Upper lobe of right lung (tissue), 1 donor: ENCODE results near the gene INPP1. TPM values are rescaled to one million over a fixed set of nuclear protein-coding genes. Genes with fewer than 3 reads are reported as not detected.

Experiments used
- ATAC-seq: fragments of 200-7000 bp; cut with Tn5 transposase; one replicate; pipeline ENCODE4 v1.9.1; 2020; ENCODE audit warnings: mild to moderate bottlenecking, moderate library complexity
- DNase-seq: peaks from one replicate; pipeline ENCODE4 v3.0.0-alpha.2; 2020
- H3K27ac ChIP-seq: fragments of 200-600 bp; one replicate; pipeline ENCODE4 v1.8.0; 2022
- H3K27me3 ChIP-seq: fragments of 200-600 bp; one replicate; pipeline ENCODE4 v1.8.0; 2022; ENCODE audit warnings: mild to moderate bottlenecking
- H3K36me3 ChIP-seq: fragments of 200-600 bp; one replicate; pipeline ENCODE4 v1.8.0; 2022
- H3K4me1 ChIP-seq: fragments of 200-600 bp; one replicate; pipeline ENCODE4 v1.8.0; 2022
- H3K4me3 ChIP-seq: fragments of 200-600 bp; one replicate; pipeline ENCODE4 v1.8.0; 2022; ENCODE audit warnings: mild to moderate bottlenecking
- H3K9me3 ChIP-seq: fragments of 200-600 bp; one replicate; pipeline ENCODE4 v1.8.0; 2022
- CTCF ChIP-seq: fragments of 200-600 bp; IDR thresholded peaks from one replicate; pipeline ENCODE4 v1.8.0; 2022; ENCODE audit warnings: antibody characterized with exemption
- intact Hi-C: fragments of 100-400 bp; cut with DNase I; formaldehyde crosslinking; loops from one replicate; pipeline ENCODE4 v1.11.0; 2022
- total RNA-seq: library from RNA; stranded (reverse); fragmentation: NEBNext Ultra II Directional; extraction: Animal tissue kit (Norgen Biotek cat#: 25700); gene quantifications from one replicate; pipeline ENCODE4 v1.2.1, GENCODE V29; 2021
- donor health status: DM: no; HTN: yes; CAD: no; lungs with severe emphysema.

Gene INPP1
- total RNA-seq, 1 donor from 2014 or later = 38.1 TPM

- Histone ChIP-seq H3K27me3 (no peaks in the 10 kb centered on the region), H3K9me3 (no peaks in the 10 kb centered on the region), H3K36me3 (no peaks in the 10 kb centered on the region), H3K27ac (peak overlapping the region; percentile 88), H3K4me1 (peaks cover 10% of the 10 kb centered on the region), H3K4me3 (no peak overlapping the region)
- TF ChIP-seq CTCF = no peak
- ATAC-seq (no peak), DNase-seq (no peak)
- intact Hi-C loops = no loop called here
Observed at GRCh38 chr2:190342611-190343010, 778 bp upstream of the INPP1 start.

GRCh38 chr2:190343089-190343535, 277 bp upstream of the INPP1 start:
- intact Hi-C loops = no loop called here
- Histone ChIP-seq H3K27me3 (no peaks in the 10 kb centered on the region), H3K4me3 (peak overlapping the region; percentile 73), H3K4me1 (peaks cover 10% of the 10 kb centered on the region), H3K9me3 (no peaks in the 10 kb centered on the region), H3K27ac (peak overlapping the region; percentile 88), H3K36me3 (no peaks in the 10 kb centered on the region)
- no peak for TF ChIP-seq CTCF
- ATAC-seq = no peak
- DNase-seq = no peak

- Histone ChIP-seq H3K9me3 (no peaks in the 10 kb centered on the region), H3K27ac (peak overlapping the region; percentile 88), H3K27me3 (no peaks in the 10 kb centered on the region), H3K4me1 (peaks cover 10% of the 10 kb centered on the region), H3K4me3 (peak overlapping the region; percentile 73), H3K36me3 (no peaks in the 10 kb centered on the region)
- DNase-seq (no peak), ATAC-seq (peak; percentile 66)
- TF ChIP-seq CTCF = peak; percentile 34
- intact Hi-C loops = no loop called here
Observed at GRCh38 chr2:190344276-190344827, 963 bp downstream of the INPP1 start.

GRCh38 chr2:190350371-190350770, 7.0 kb downstream of the INPP1 start:
- Histone ChIP-seq H3K4me1 (no peaks in the 10 kb centered on the region), H3K36me3 (no peaks in the 10 kb centered on the region), H3K27me3 (no peaks in the 10 kb centered on the region), H3K4me3 (no peak overlapping the region), H3K9me3 (no peaks in the 10 kb centered on the region), H3K27ac (no peak overlapping the region)
- no peak for TF ChIP-seq CTCF
- intact Hi-C loops = no loop called here
- DNase-seq (no peak), ATAC-seq (no peak)

- H3K27ac ChIP-seq = no peak overlapping the region
- intact Hi-C loops = no loop called here
- H3K36me3 ChIP-seq = no peaks in the 10 kb centered on the region
- no peaks in the 10 kb centered on the region for H3K27me3 ChIP-seq
- TF ChIP-seq CTCF = no peak
- no peak overlapping the region for H3K4me3 ChIP-seq
- peaks cover 8% of the 10 kb centered on the region for H3K4me1 ChIP-seq
- DNase-seq (no peak), ATAC-seq (no peak)
- no peaks in the 10 kb centered on the region for H3K9me3 ChIP-seq
Observed at GRCh38 chr2:190351955-190352354, 8.6 kb downstream of the INPP1 start.
